GM18526 (cell line): Measurements from ENCODE around the gene ST8SIA2.

ENCODE experiments used
- POLR2A ChIP-seq: IDR thresholded peaks from 3 replicates; pipeline ENCODE4 v1.6.1; 2011; ENCODE audit not compliant: insufficient read length; ENCODE audit errors: extremely low read depth

ST8SIA2 gene

DNA sequence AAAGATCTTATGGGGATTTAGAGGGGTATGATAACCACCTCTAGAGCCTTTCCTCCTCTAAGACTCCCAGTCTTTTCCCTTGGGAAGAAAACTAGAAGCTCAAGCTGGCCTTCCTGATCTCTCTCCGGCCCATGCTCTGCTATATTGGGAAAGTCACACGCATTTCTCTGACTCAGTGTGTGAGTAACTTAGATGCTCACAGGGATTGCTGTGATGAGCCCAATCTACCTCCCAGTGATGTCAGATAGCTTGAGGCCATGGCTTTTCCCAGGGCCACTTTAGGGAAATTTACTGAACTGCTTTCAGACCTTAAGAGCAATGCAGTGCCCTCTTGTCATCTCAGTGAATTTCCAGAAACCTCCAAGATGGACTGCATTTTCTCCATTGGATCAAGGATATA, 8.6 kb upstream of the ST8SIA2 start:
- no peak for TF ChIP-seq POLR2A

DNA sequence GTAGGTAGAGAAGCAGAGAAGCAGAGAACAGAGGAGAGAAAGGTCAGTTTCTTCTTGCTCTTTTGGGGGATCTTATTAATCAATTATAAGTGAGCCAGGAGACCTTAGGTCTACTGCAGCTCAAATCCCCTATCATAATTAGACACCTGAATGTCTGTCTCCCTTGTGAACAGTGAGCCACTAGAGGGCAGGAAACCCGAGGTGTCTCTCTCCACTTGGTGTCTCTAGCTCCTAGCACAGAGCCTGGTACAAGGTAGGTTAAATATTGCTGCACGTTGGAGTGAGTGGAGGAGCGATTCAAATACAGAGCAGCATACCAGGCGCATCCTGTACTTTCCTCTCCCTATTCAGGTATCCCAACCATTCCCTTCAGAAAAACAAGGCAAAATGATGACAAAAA, 2.0 kb upstream of the ST8SIA2 start:
- TF ChIP-seq POLR2A, result no peak

DNA sequence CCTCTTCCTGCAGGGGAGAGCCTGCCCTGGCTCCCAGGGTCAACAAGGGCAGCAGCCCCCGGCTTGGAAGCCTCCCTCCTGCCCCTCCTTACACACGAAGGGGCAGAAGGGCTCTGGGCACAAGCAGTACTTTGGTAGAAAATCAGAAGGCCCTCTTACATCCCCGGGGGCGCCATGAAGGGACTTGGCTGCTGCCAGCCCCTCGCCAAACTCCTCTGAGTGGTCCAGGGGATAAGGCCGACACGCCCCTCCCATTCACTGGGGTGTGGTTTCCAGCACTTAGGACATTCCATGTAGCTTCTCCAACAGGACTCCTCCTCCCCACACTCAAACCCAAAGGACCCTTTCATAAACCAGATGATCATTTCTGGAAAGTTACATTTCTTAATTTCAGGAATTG, 1.2 kb upstream of the ST8SIA2 start:
- TF ChIP-seq POLR2A, result no peak

- TF ChIP-seq POLR2A, result no peak
These were observed 263 bp downstream of the ST8SIA2 start for GRCh38 chr15:92393980-92394308.

GRCh38 chr15:92394309-92395097, 822 bp downstream of the ST8SIA2 start:
- TF ChIP-seq POLR2A, result no peak

- no peak for TF ChIP-seq POLR2A
These were observed 1.5 kb downstream of the ST8SIA2 start for GRCh38 chr15:92395098-92395635.

DNA sequence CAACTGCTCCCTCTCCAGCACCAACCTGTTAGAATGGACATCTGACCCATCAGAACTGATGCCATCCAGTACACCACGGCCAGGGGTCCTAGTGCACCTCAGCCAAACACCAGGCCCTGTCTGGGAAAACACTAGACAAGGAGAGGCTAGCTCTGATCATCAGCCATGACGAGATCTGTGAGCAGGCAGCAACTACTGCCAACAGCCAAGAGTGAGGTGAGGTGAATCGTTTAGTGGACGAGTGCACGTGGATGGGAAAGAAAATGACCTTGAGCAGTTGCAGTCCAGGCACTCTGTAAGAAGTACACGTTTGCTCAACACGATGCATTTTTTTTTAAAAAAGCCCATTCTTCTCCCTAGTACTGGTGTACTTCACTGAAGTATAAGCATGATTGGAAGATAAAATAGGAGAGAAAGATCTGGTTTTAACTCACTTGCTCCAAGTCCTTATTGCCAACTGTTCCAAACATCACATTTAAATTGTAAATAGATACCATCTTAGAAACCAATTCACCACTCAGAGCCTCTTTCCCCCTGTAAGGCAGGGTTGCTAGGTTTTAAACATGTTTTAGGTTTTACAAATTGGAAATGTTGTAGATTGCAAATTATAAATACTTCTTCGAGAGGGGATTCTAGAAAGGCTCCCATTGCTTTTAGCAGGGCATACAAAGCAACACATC, 5.7 kb downstream of the ST8SIA2 start:
- TF ChIP-seq POLR2A, result no peak

DNA sequence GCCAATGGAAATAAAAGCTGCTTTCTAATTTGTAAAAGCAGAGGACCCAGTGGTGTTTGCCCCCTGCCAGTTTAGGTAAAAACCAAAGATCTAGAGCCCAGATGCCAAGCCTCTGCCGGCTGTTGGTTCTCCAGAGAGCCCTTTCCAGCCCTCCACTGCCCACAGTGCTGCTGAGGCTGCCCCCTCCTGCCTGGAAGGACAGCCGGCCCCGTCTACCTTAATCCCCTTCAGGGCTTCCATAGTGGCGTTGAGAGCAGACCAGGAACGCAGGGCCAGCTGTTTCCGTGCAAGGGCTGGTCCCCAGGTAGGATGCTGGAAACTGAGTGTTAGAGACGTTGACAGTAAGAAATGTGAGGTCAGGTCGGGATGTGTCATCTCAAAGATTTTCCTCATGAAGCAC, 6.9 kb downstream of the ST8SIA2 start:
- no peak for TF ChIP-seq POLR2A

DNA sequence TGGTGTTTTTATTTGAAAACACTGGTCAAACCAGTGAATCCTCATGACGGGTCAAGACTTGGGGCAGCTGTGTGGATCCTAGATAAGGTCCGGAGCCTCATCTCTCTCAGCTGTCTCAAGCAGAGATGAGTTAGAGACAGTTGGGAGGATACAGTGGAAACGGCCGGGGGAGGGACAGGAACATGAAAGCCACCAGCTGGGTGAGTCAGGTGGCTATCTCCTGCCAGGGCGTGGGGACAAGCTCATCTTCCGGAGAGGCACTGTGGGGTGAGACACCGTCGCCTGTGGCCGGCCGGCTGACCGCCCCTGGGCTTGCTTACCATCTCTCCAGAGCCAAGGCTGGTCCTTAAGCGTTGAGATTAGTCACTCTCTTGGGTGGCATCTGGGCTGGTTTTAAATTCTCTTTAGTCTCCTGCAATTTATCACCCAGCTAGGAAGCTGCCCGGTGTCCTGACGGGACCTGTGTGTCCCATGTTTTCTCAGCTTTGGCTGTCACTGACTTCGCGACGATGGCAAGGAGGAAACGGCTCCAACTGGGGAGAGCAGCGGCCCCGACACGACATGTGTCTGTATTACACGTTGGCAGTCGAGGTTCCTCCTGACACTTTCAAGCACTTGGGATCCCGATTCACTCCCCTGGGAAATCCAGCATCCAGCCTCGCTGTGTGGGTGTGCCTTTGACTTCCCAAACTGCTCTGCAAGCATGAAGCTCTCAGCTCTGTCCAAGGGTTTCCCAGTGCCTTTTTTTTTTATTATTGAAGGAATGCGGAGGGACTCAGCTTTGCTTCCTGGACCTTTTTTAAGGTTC, 7.5 kb downstream of the ST8SIA2 start:
- TF ChIP-seq POLR2A, result no peak

DNA sequence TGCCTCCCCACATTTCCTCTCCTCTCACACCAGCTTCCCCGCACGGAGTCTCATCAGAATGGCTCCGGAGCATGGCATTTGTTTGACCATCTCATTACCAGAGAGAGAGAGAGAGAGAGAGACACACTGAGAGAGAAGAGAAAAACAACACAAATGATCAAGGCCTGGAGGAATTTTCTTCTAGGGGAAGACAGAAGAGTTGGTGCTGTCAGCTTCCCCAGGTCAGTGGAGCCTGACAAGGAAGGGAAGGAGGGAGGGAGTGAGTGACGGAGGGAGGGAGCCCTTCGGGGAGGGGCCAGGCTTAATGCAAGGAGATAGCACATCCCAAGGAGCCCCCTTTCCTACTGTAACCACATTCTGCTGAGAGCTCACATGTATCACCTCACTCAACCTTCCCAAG, 9.1 kb downstream of the ST8SIA2 start:
- TF ChIP-seq POLR2A, result no peak

DNA sequence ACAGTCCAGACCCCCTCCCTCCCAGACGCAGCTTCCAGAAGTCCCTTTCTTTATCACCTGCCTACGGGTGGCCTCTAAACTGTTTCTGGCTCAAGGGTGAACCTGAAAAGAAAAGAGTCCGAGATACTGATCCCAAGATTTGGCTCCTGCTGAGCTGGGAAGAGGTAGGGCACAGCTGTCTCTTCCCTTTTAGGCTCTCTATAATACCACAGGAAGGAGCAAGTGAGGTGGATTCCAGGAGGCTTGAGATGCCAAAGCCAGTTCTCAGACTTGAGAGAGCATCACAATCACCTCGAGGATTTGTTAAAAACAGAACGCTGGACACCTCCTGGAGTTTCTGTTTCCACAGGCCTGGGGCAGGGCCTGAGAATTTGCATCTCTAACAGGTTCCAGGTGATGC, 12.3 kb downstream of the ST8SIA2 start:
- TF ChIP-seq POLR2A, result no peak

- TF ChIP-seq POLR2A, result no peak
These were observed 13.6 kb downstream of the ST8SIA2 start for GRCh38 chr15:92407321-92407720.

DNA sequence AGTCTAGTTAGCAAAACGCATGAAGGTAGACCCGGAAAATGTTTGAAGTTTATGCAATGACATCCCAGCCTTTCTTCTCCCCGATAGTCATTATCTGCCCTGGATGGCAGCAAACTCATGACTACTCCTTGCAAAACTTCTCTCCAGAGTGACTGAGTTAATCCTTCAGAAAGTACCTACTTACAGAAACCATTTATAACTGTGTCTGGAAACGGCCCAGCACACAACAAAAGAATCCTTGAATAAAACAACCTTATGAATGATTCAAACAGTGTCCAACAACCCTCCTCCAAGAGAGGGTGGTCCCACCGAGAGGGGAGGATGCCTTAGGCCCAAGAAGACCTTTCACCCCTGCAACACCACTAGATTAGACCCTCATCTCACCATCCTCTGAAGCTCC, 14.2 kb downstream of the ST8SIA2 start:
- TF ChIP-seq POLR2A, result no peak

GRCh38 chr15:92409006-92409405, 15.3 kb downstream of the ST8SIA2 start:
- TF ChIP-seq POLR2A, result no peak

GRCh38 chr15:92409521-92409920, 15.8 kb downstream of the ST8SIA2 start:
- TF ChIP-seq POLR2A, result no peak

- TF ChIP-seq POLR2A, result no peak
These were observed 16.9 kb downstream of the ST8SIA2 start for GRCh38 chr15:92410537-92410936.

GRCh38 chr15:92411256-92411655, 17.6 kb downstream of the ST8SIA2 start:
- TF ChIP-seq POLR2A, result no peak
